Measurements from ENCODE around the gene CSTPP1. TPM values are rescaled to one million over a fixed set of nuclear protein-coding genes. Genes with fewer than 3 reads are reported as not detected.

The CSTPP1 gene
- total RNA-seq, 6 experiments from 2014 or later, result 3.3 to 7.5 (median 4.6) TPM

DNA sequence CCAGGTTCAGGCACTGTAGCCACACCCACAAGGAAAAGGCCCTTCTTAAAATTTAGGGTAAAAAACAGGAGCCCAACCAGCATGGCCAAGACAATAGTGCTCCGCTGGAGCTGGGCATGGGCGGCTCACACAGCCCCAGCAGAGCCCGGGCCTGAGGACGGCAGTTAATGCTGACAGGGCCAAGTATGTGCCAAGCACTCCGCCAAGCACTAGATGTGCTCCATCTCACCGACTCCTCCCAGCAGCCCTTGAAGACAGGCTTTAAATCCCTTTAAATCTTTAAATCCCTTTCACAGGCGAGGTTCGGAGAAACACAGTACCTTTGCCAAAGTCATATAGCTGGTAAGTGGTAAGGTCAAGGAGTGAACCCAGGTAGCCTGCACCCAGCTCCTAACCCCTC lies 235.3 kb downstream of the CSTPP1 start:
- TF ChIP-seq POLR2A (IDR thresholded peaks at IDR 0.05), result no peak
- TF ChIP-seq, protein P1, sequence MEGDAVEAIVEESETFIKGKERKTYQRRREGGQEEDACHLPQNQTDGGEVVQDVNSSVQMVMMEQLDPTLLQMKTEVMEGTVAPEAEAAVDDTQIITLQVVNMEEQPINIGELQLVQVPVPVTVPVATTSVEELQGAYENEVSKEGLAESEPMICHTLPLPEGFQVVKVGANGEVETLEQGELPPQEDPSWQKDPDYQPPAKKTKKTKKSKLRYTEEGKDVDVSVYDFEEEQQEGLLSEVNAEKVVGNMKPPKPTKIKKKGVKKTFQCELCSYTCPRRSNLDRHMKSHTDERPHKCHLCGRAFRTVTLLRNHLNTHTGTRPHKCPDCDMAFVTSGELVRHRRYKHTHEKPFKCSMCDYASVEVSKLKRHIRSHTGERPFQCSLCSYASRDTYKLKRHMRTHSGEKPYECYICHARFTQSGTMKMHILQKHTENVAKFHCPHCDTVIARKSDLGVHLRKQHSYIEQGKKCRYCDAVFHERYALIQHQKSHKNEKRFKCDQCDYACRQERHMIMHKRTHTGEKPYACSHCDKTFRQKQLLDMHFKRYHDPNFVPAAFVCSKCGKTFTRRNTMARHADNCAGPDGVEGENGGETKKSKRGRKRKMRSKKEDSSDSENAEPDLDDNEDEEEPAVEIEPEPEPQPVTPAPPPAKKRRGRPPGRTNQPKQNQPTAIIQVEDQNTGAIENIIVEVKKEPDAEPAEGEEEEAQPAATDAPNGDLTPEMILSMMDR (IDR thresholded peaks at IDR 0.05), result no peak

DNA sequence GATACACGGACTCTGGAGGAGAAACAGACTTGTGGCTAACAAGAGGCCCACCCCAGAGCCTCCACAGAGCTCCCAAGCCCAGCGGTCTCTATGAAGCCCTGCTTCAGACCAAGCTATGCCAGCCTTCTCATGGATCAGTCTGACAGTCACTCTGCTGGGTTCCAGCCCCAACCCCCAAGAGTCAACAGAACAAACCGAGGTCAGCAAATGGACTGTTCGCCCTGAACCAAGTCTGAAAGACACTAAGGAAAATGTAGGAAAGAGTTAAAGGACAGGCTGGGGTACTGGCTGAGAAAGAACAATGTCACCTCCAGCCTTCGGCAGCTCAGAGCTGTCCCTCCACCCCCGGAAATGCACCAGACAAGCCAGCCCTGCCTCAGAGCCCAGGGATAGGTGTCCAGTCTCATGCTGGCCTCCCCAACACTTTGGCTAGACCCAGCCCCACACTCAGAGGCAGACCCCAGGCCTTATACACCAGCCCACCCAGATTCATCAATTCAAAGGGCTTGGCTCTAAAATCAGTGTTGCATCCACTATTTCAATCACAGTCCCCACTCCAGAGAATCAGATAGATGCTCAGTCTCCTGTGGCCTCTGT lies 236.3 kb downstream of the CSTPP1 start:
- DNase-seq (no peak), ATAC-seq (peak in 1 of 4 donors; percentile 9)
- H3K9me3 ChIP-seq, result no peaks in the 10 kb centered on the region
- intact Hi-C loops (cut with DNase I), result loop anchor here in 1 of 2 donors (5.0 kb wide), 1 partner anchor 89 kb away; no protein-coding TSS in a partner anchor
- peaks cover 0 to 53% (median 7%) of the 10 kb centered on the region in 4 donors for H3K4me1 ChIP-seq
- 49% methylated on average over 3 of the region's 6 CpGs for WGBS (ENCODE audit: insufficient coverage, low coverage, low lambda C conversion rate, missing lambda C conversion rate)
- H3K4me3 ChIP-seq, result no peak overlapping the region
- H3K27ac ChIP-seq, result peak overlapping the region in 1 of 3 donors; percentile 30
- H3K36me3 ChIP-seq, result peaks cover 0 to 61% (median 33%) of the 10 kb centered on the region in 4 donors
- no peak for TF ChIP-seq POLR2A (IDR thresholded peaks at IDR 0.05)
- TF ChIP-seq, protein P1 (IDR thresholded peaks at IDR 0.05), result no peak
- no peaks in the 10 kb centered on the region for H3K27me3 ChIP-seq

More for the DNA sequence above, 235.3 kb downstream of the CSTPP1 start:
- Histone ChIP-seq H3K9me3 (no peaks in the 10 kb centered on the region), H3K36me3 (peaks cover 0 to 71% (median 41%) of the 10 kb centered on the region in 4 donors), H3K27ac (no peak overlapping the region), H3K4me1 (peaks cover 0 to 49% (median 4%) of the 10 kb centered on the region in 4 donors), H3K27me3 (no peaks in the 10 kb centered on the region), H3K4me3 (no peak overlapping the region)
- ATAC-seq (no peak), DNase-seq (no peak)
- intact Hi-C loops (cut with DNase I), result loop anchor here in 1 of 2 donors (5.0 kb wide), 1 partner anchor 90 kb away; no protein-coding TSS in a partner anchor
- 67% methylated on average over 3 of the region's 8 CpGs for WGBS (ENCODE audit: insufficient coverage, low coverage, low lambda C conversion rate, missing lambda C conversion rate)

DNA sequence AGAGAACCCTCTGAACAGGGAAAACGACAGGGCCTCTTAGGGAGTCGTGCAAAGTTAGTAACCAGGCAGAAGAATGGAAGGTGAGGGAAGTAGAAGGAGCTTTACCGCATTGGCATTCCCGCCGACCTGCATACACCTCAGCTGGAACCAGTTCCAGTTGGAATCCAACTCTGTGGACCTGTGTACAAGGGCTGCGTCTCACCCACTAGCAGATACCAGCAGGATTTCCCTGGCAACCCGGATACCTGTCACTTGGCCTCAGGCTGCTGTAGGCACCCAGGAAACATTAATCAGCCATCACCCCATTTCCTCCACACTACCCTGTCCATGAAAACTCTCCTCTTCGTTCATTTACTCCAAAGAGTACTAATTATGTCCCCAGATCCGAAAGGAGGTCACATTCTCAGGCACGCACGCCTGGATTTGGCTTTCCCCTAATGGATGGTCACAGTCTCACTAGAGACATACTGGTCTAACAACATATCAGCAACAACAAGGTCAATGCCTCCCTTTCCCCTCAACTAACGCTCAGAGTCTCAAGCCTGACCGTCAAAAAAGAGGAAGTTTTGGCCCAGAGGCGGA lies 239.3 kb downstream of the CSTPP1 start:
- H3K4me3 ChIP-seq, result peak overlapping the region; percentile 85 to 97 (median 92)
- DNase-seq (no peak), ATAC-seq (no peak)
- peak overlapping the region; percentile 96 to 98 (median 96) for H3K27ac ChIP-seq
- peaks cover 0 to 56% (median 11%) of the 10 kb centered on the region in 4 donors for H3K4me1 ChIP-seq
- TF ChIP-seq, protein P1 (IDR thresholded peaks at IDR 0.05), result no peak
- no peak for TF ChIP-seq POLR2A (IDR thresholded peaks at IDR 0.05)
- H3K27me3 ChIP-seq, result no peaks in the 10 kb centered on the region
- intact Hi-C loops (cut with DNase I), result no loop called here
- 8% methylated on average over 11 of the region's 14 CpGs for WGBS (ENCODE audit: insufficient coverage, low coverage, low lambda C conversion rate, missing lambda C conversion rate)
- H3K36me3 ChIP-seq, result peaks cover 0 to 38% (median 17%) of the 10 kb centered on the region in 4 donors
- H3K9me3 ChIP-seq, result no peaks in the 10 kb centered on the region

DNA sequence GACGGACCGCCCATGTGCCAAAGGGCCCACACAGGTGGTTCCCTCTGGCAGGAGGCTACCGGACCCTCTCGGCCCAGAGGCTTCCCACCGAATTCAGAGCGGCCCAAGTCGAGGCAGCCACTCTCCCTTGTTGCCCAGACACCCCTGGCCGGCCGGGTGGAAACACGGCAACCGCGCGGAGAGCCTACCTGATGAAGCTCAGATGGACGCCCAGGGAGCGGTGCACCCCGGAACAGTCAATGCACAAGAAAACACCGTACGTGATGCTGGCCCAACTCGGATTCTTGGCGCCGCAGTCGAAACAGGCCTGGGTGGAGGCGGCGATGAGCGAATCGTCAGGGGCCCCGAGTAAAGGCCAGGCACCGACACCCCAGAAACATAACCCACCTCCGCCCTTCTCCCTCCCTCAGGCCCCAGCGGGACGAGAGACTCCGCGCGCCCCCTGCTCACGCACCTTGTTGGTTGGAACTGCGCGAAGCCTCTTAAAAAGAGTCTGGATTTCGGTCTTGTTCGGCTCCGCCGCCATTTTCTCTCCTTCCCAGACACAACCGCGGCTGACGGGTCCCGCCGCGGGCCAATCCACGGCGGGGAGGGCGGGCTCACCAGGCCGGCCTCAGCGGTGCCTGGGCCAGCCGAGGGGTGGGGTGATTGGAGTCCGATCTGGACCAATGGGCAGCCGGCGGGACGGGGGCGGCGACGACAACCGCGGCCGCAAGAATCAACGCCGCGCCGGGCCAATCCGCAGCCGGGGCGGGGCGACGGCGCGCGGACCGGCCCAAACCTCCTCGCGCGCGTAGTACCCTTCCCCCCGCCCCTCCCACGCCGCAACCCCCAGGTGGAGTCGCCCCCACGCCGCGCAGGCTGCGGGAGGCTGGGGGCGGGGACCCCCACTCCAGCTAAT lies 240.0 kb downstream of the CSTPP1 start, which contains the start of gene ARFGAP2:
ARFGAP2 (minus strand) TSS at position 552 of the 901 bp plus-strand sequence; CDS start at position 526, 26 bp downstream.
- TF ChIP-seq POLR2A (IDR thresholded peaks at IDR 0.05), result peak; percentile 42
- TF ChIP-seq, protein P1 (IDR thresholded peaks at IDR 0.05), result no peak
- no peaks in the 10 kb centered on the region for H3K9me3 ChIP-seq
- H3K36me3 ChIP-seq, result peaks cover 0 to 30% (median 11%) of the 10 kb centered on the region in 4 donors
- 0% methylated on average over 35 of the region's 89 CpGs for WGBS (ENCODE audit: insufficient coverage, low coverage, low lambda C conversion rate, missing lambda C conversion rate)
- intact Hi-C loops (cut with DNase I), result no loop called here
- ATAC-seq (peak; percentile 85 to 92 (median 87)), DNase-seq (peak; percentile 98 to 99 (median 98))
- H3K4me1 ChIP-seq, result peaks cover 0 to 56% (median 11%) of the 10 kb centered on the region in 4 donors
- no peaks in the 10 kb centered on the region for H3K27me3 ChIP-seq
- peak within 1 kb of the TSS; percentile 85 to 97 (median 92) for H3K4me3 ChIP-seq
- H3K27ac ChIP-seq, result peak within 1 kb of the TSS; percentile 96 to 98 (median 96)

Data from right lobe of liver (tissue), 6 donors.